Posterior vena cava (tissue), 2 donors: Measurements from ENCODE around the gene CGREF1. TPM values are rescaled to one million over a fixed set of nuclear protein-coding genes. Genes with fewer than 3 reads are reported as not detected.

Experiments
- DNase-seq: peaks from one replicate; pipeline ENCODE4 v3.0.0-alpha.2; 2020; ENCODE audit warnings: low spot score
- intact Hi-C, 2 donors: fragments of 100-400 bp; cut with DNase I; formaldehyde crosslinking; loops; one replicate each; pipeline versions ENCODE4 v1.14.1 to v1.14.2; 2022 to 2023
- total RNA-seq, 2 donors: library from RNA; stranded (reverse); fragmentation: NEBNext Ultra II Directional; extraction: Animal tissue kit (Norgen Biotek cat#: 25700); gene quantifications; one replicate each; pipeline ENCODE4 v1.2.1, GENCODE V29; 2021
- donor health status: DM: yes; HTN: yes; CAD: no.
- donor health status: DM: yes; HTN: yes; CAD: no.

Gene CGREF1
- total RNA-seq, 2 donors from 2014 or later, result 25.8 to 27.8 TPM

- intact Hi-C loops, result no loop called here
Measured at GRCh38 chr2:27067385-27067784, 51.5 kb downstream of the CGREF1 start.

GRCh38 chr2:27065128-27065527 is 53.8 kb downstream of the CGREF1 start:
- no peak for DNase-seq
- intact Hi-C loops, result no loop called here

More at GRCh38 chr2:27067385-27067784, 51.5 kb downstream of the CGREF1 start:
- no peak for DNase-seq

- no peak for DNase-seq
- intact Hi-C loops, result no loop called here
Measured at GRCh38 chr2:27060323-27060722, 58.6 kb downstream of the CGREF1 start.

GRCh38 chr2:27059141-27059820 is 59.6 kb downstream of the CGREF1 start:
- intact Hi-C loops, result no loop called here
- no peak for DNase-seq

- no peak for DNase-seq
Measured at GRCh38 chr2:27058210-27058609, 60.7 kb downstream of the CGREF1 start.

GRCh38 chr2:27057184-27057583 is 61.7 kb downstream of the CGREF1 start:
- intact Hi-C loops, result no loop called here
- DNase-seq, result no peak

More at GRCh38 chr2:27058210-27058609, 60.7 kb downstream of the CGREF1 start:
- intact Hi-C loops, result no loop called here

GRCh38 chr2:27054721-27055120 is 64.2 kb downstream of the CGREF1 start:
- no peak for DNase-seq
- intact Hi-C loops, result no loop called here

GRCh38 chr2:27053776-27054175 is 65.2 kb downstream of the CGREF1 start:
- DNase-seq, result no peak
- intact Hi-C loops, result loop anchor here in 1 of 2 donors (2.0 kb wide), 1 partner anchor 33 kb away; the partner anchor contains the start of gene KHK

- intact Hi-C loops, result loop anchor here in 1 of 2 donors (2.0 kb wide), 1 partner anchor 33 kb away; the partner anchor contains the start of gene KHK
- no peak for DNase-seq
Measured at GRCh38 chr2:27053321-27053720, 65.6 kb downstream of the CGREF1 start.

GRCh38 chr2:27051902-27052645 is 66.9 kb downstream of the CGREF1 start:
- DNase-seq, result peak; percentile 87
- intact Hi-C loops, result loop anchor here in 1 of 2 donors (2.0 kb wide), 1 partner anchor 35 kb away; the partner anchor contains the start of gene KHK

- peak; percentile 97 for DNase-seq
- intact Hi-C loops, result no loop called here
Measured at GRCh38 chr2:27050996-27051901, 67.7 kb downstream of the CGREF1 start, which contains the start of gene AGBL5. Gene AGBL5 (plus strand): TSS chr2:27051668. CDS start chr2:27052959, 1,291 bp downstream.

Other genes starting within 250 kb of the CGREF1 start
- gene MAPRE3, start 148.5 kb downstream of the CGREF1 start, total RNA-seq, result 10 to 100 TPM; 11.4 to 16.3 TPM
- gene TMEM214, start 86.2 kb downstream of the CGREF1 start, total RNA-seq, result 10 to 100 TPM; 68.0 to 69.8 TPM
- 10 to 100 TPM; 20.0 to 22.9 TPM for gene AGBL5, start 67.5 kb downstream of the CGREF1 start, total RNA-seq
- 100 to 1,000 TPM; 222 to 314 TPM for gene OST4, start 47.5 kb downstream of the CGREF1 start, total RNA-seq
- gene EMILIN1, start 40.5 kb downstream of the CGREF1 start, total RNA-seq, result 100 to 1,000 TPM; 178 to 323 TPM
- gene KHK, start 32.4 kb downstream of the CGREF1 start, total RNA-seq, result 1 to 10 TPM; 5.7 to 7.8 TPM
- under 1 TPM; 0.37 to 0.48 TPM for gene ABHD1, start 4.7 kb upstream of the CGREF1 start, total RNA-seq
- gene PREB, start 15.5 kb upstream of the CGREF1 start, total RNA-seq, result 10 to 100 TPM; 90.7 to 92.3 TPM
- gene PRR30, start 20.3 kb upstream of the CGREF1 start, total RNA-seq, result not detected
- 10 to 100 TPM in 1 of 2 donors, 1 to 10 TPM in 1; 5.0 to 10.7 TPM for gene TCF23, start 29.9 kb upstream of the CGREF1 start, total RNA-seq
- gene ATRAID, start 92.9 kb upstream of the CGREF1 start, total RNA-seq, result 100 to 1,000 TPM in 1 of 2 donors, 10 to 100 TPM in 1; 76.1 to 116 TPM
- gene SLC5A6, start 93.1 kb upstream of the CGREF1 start, total RNA-seq, result 10 to 100 TPM; 15.3 to 16.8 TPM
- 10 to 100 TPM; 20.1 to 27.4 TPM for gene CAD, start 98.2 kb upstream of the CGREF1 start, total RNA-seq
- gene SLC30A3, start 143.9 kb upstream of the CGREF1 start, total RNA-seq, result 1 to 10 TPM in 1 of 2 donors, under 1 TPM in 1; 0.24 to 1.4 TPM
- 1 to 10 TPM in 1 of 2 donors, under 1 TPM in 1; 0.19 to 1.0 TPM for gene DNAJC5G, start 156.3 kb upstream of the CGREF1 start, total RNA-seq
- gene TRIM54, start 163.3 kb upstream of the CGREF1 start, total RNA-seq, result under 1 TPM; 0.32 to 0.52 TPM
- gene UCN, start 189.3 kb upstream of the CGREF1 start, total RNA-seq, result 1 to 10 TPM in 1 of 2 donors, under 1 TPM in 1; 0.95 to 1.2 TPM
- 10 to 100 TPM; 59.3 to 69.0 TPM for gene MPV17, start 204.0 kb upstream of the CGREF1 start, total RNA-seq
- gene GTF3C2, start 237.6 kb upstream of the CGREF1 start, total RNA-seq, result 10 to 100 TPM; 36.9 to 41.3 TPM